GM10248 (cell line): ENCODE data around the gene SLC8B1.

Experiments
- CTCF ChIA-PET: fragments of 300-600 bp; sonication (Branson Sonifier 250); formaldehyde crosslinking; extraction: SDS; loops from one replicate; lab custom pipeline; 2021; ENCODE audit warnings: antibody characterized with exemption; lab: Yijun Ruan, JAX
- POLR2A ChIA-PET: fragments of 350-650 bp; sonication (Branson Sonifier 250); formaldehyde crosslinking; extraction: SDS; loops from one replicate; lab custom pipeline; 2020; ENCODE audit warnings: antibody characterized with exemption; lab: Yijun Ruan, JAX
- DNase-seq: peaks from one replicate; pipeline ENCODE4 v3.0.0; 2012; ENCODE audit errors: extremely low spot score
- CTCF ChIP-seq: IDR thresholded peaks from 2 replicates; pipeline ENCODE4 v1.5.1; 2012; ENCODE audit warnings: mild to moderate bottlenecking, low read depth; ENCODE audit errors: extremely low read depth, missing control alignments, control extremely low read depth

The SLC8B1 gene

GRCh38 chr12:113268136-113268535, 66.8 kb downstream of the SLC8B1 start:
- ChIA-PET CTCF (no interaction called here), POLR2A (no interaction called here)
- TF ChIP-seq CTCF: no peak
- DNase-seq: no peak

- ChIA-PET CTCF (interaction anchor here (1.0 kb wide), 1 partner anchor 13 kb away, joined by 3 read pairs; no protein-coding TSS in a partner anchor), POLR2A (no interaction called here)
- TF ChIP-seq CTCF: no peak
- DNase-seq: no peak
Observed at GRCh38 chr12:113267621-113268020, 67.3 kb downstream of the SLC8B1 start.

- no peak for TF ChIP-seq CTCF
- ChIA-PET CTCF (interaction anchor here (1.4 kb wide), 1 partner anchor 9 kb away, joined by 4 read pairs; no protein-coding TSS in a partner anchor), POLR2A (no interaction called here)
- no peak for DNase-seq
Observed at GRCh38 chr12:113266106-113266895, 68.6 kb downstream of the SLC8B1 start.

GRCh38 chr12:113263431-113263963, 71.4 kb downstream of the SLC8B1 start:
- no peak for TF ChIP-seq CTCF
- ChIA-PET CTCF (no interaction called here), POLR2A (no interaction called here)
- DNase-seq: no peak

GRCh38 chr12:113262710-113263109, 72.2 kb downstream of the SLC8B1 start:
- CTCF ChIA-PET: interaction anchor here (1.2 to 1.4 kb wide), 2 partner anchors 10 to 13 kb away, joined by 3 to 4 read pairs; no protein-coding TSS in a partner anchor
- POLR2A ChIA-PET: no interaction called here
- no peak for DNase-seq
- TF ChIP-seq CTCF: no peak

GRCh38 chr12:113261847-113262470, 73.0 kb downstream of the SLC8B1 start:
- TF ChIP-seq CTCF: no peak
- ChIA-PET POLR2A (no interaction called here), CTCF (interaction anchor here (1.2 to 1.7 kb wide), 5 partner anchors 9 to 74 kb away, joined by 3 to 4 read pairs (median 4); no protein-coding TSS in a partner anchor)
- no peak for DNase-seq
